NCI-H2081 treated with DMSO at 0.1 percent for 48 hours (cell line): ENCODE results near the gene LINGO1.

Source experiments
- DNase-seq: peaks from one replicate; lab custom pipeline; 2025; lab: John Stamatoyannopoulos, UW

The LINGO1 gene

GRCh38 chr15:77572186-77572585, 60.5 kb downstream of the LINGO1 start:
- no peak for DNase-seq

- DNase-seq = no peak
Observed at GRCh38 chr15:77571741-77572140, 61.0 kb downstream of the LINGO1 start.

- no peak for DNase-seq
Observed at GRCh38 chr15:77571181-77571580, 61.5 kb downstream of the LINGO1 start.

- DNase-seq = no peak
Observed at GRCh38 chr15:77569729-77570125, 63.0 kb downstream of the LINGO1 start.

GRCh38 chr15:77568973-77569728, 63.6 kb downstream of the LINGO1 start:
- DNase-seq = no peak

DNA sequence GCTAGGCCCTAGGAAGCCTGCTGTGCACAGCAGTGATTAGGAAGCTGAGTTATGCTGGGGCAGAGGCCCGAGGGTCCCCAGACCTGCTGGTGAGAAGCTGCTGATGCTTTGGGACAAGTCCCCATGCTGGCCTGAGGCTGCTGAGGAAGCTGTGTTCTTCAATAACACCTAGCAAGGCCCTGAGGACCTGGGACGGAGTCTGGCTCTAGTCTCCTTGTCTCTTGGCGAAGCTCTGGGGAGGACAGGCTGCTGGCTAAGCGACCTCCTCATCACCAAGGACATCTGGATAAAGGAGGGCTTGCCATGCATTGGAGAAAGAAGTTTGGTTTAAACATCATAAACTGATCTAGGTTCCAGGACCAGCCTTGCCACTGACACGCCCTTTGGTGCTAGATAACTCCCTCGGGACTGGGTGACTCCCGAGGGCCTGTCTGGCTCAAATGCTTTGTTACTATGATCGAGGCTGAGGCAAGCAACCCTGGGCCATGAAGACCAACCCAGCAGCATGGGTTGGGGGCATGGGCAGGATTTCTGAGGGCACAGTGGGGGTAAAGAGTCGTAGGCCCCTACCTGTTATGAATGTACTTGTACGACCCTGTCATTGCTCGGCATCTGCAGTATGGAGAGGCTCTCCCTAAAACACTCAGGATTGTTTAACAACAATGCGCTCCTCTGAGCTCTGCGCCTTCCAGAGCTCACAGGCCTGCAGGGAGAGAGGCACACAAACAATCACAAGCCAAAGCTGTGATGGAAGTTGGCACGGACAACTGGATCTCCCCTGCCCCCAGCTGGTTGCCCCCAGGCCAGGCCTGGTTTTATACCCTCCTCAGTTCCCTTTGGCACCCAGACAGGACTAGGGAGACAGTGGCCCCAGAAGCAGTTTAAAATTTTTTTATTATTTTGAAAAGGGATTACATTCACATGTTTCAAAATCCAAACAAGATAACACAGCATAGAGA, 64.4 kb downstream of the LINGO1 start:
- DNase-seq = no peak

DNA sequence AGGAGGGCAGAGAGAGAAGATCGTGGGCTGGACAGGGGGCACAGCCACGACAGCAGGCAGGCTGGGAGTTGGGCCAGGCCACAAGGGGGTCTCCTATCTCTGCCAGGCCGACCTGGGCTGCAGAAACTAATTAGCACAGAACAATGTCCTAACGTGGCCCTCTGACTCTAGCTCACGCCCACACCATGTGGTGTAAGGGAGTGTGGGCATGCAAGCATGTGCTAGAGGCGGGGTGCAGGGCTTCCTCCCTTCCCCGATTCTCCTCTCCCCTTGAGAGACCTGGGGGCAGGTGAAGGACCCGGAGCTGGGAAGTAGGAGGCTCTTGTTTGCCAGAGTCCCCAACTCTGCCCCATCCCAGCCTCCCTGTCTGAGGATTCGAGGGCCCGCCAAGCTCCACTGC, 65.5 kb downstream of the LINGO1 start:
- DNase-seq = no peak

DNA sequence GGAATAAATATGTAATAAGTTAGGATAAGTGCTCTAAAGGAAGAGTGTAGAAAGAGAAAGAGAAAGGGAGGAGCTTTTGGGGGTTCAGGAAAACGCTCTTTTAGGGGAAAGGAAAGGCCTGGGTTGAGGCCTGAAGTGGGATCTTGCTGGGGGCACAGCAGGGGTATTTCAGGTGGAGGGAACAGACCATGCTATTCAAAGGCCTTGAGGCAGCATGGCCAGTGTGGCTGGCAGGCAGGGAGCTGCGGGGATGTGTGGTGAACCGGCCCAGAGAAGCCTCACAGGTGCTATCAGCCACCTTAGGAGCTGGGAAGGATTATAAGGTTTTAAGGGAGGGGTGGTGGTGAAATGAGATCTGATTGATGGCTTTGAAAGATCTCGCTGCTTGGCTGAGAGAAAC, 66.6 kb downstream of the LINGO1 start:
- no peak for DNase-seq

- DNase-seq = no peak
Observed at GRCh38 chr15:77565378-77565915, 67.3 kb downstream of the LINGO1 start.

GRCh38 chr15:77564938-77565337, 67.8 kb downstream of the LINGO1 start:
- DNase-seq = no peak

GRCh38 chr15:77564341-77564740, 68.4 kb downstream of the LINGO1 start:
- DNase-seq = no peak

GRCh38 chr15:77563623-77564156, 69.0 kb downstream of the LINGO1 start:
- no peak for DNase-seq
